Measurements from ENCODE around the gene OCA2. TPM values are rescaled to one million over a fixed set of nuclear protein-coding genes. Genes with fewer than 3 reads are reported as not detected.

Gene OCA2
- polyA plus RNA-seq, 3 donors: not detected

- Mint-ChIP-seq H3K4me1 (no peaks in the 10 kb centered on the region), H3K27ac (no peak overlapping the region), H3K36me3 (no peaks in the 10 kb centered on the region), H3K4me3 (no peak overlapping the region), H3K27me3 (ENCODE audit: low read depth in 3 of 3) (peaks cover 11 to 12% (median 12%) of the 10 kb centered on the region in 3 donors), H3K9me3 (peaks cover 4 to 15% (median 8%) of the 10 kb centered on the region in 7 donors)
- Histone ChIP-seq H3K27me3 (ENCODE audit: control insufficient read depth in 2 of 2, insufficient read depth in 2 of 2, low read length in 2 of 2) (peaks cover 0 to 2% of the 10 kb centered on the region in 2 donors), H3K9ac (ENCODE audit: insufficient read depth, low read length, poor library complexity, severe bottlenecking) (no peak overlapping the region), H2AFZ (ENCODE audit: insufficient read depth, low read depth, low read length, poor library complexity, severe bottlenecking) (no peak overlapping the region), H3K4me3 (replicated peaks in 1 of 3; ENCODE audit: low read depth in 2 of 3, low read length in 3 of 3) (no peak overlapping the region), H3K79me2 (ENCODE audit: insufficient read depth, low read length) (no peaks in the 10 kb centered on the region), H3K4me1 (ENCODE audit: control insufficient read depth in 1 of 2, insufficient read depth in 2 of 2, low read length in 2 of 2) (no peaks in the 10 kb centered on the region), H4K20me1 (ENCODE audit: insufficient read depth, low read length) (no peaks in the 10 kb centered on the region), H3K36me3 (replicated peaks in 1 of 2; ENCODE audit: control insufficient read depth in 1 of 2, insufficient read depth in 2 of 2, low read length in 2 of 2) (no peaks in the 10 kb centered on the region), H3K27ac (ENCODE audit: low read depth in 1 of 2, low read length in 2 of 2) (no peak overlapping the region), H3K9me3 (replicated peaks in 1 of 2; ENCODE audit: control insufficient read depth in 1 of 2, insufficient read depth in 1 of 2, low read length in 2 of 2) (no peaks in the 10 kb centered on the region), H3K4me2 (replicated peaks; ENCODE audit: extremely low read depth, low read length, poor library complexity, severe bottlenecking) (no peak overlapping the region)
- intact Hi-C loops (cut with micrococcal nuclease): no loop called here
- no peak for DNase-seq
- 71% methylated on average over 1 of the region's 3 CpGs for whole genome bisulfite sequencing (ENCODE audit: insufficient coverage)
- TF ChIP-seq CTCF (IDR thresholded peaks at IDR 0.05): no peak
These were observed 14.6 kb downstream of the OCA2 start for GRCh38 chr15:28084547-28084946.

GRCh38 chr15:28082891-28083684, 16.0 kb downstream of the OCA2 start:
- intact Hi-C loops (cut with micrococcal nuclease): no loop called here

More at GRCh38 chr15:28082891-28083684, 16.0 kb downstream of the OCA2 start:
- peaks cover 0 to 7% (median 3%) of the 10 kb centered on the region in 7 donors for H3K9me3 Mint-ChIP-seq
- peak overlapping the region in 1 of 7 donors; percentile 10 for H3K27ac Mint-ChIP-seq
- H2AFZ ChIP-seq (ENCODE audit: insufficient read depth, low read depth, low read length, poor library complexity, severe bottlenecking): no peak overlapping the region
- H3K36me3 Mint-ChIP-seq: no peaks in the 10 kb centered on the region
- no peak overlapping the region for H3K4me3 Mint-ChIP-seq
- H3K9ac ChIP-seq (ENCODE audit: insufficient read depth, low read length, poor library complexity, severe bottlenecking): no peak overlapping the region
- H3K4me2 ChIP-seq (replicated peaks; ENCODE audit: extremely low read depth, low read length, poor library complexity, severe bottlenecking): no peak overlapping the region
- no peaks in the 10 kb centered on the region for H3K36me3 ChIP-seq (replicated peaks in 1 of 2; ENCODE audit: control insufficient read depth in 1 of 2, insufficient read depth in 2 of 2, low read length in 2 of 2)
- H3K27me3 Mint-ChIP-seq (ENCODE audit: low read depth in 3 of 3): peaks cover 7 to 12% (median 9%) of the 10 kb centered on the region in 3 donors
- no peak for TF ChIP-seq CTCF (IDR thresholded peaks at IDR 0.05)
- H3K27me3 ChIP-seq (ENCODE audit: control insufficient read depth in 2 of 2, insufficient read depth in 2 of 2, low read length in 2 of 2): no peaks in the 10 kb centered on the region
- H3K4me1 ChIP-seq (ENCODE audit: control insufficient read depth in 1 of 2, insufficient read depth in 2 of 2, low read length in 2 of 2): no peaks in the 10 kb centered on the region
- no peak for DNase-seq
- no peaks in the 10 kb centered on the region for H3K79me2 ChIP-seq (ENCODE audit: insufficient read depth, low read length)
- no peaks in the 10 kb centered on the region for H4K20me1 ChIP-seq (ENCODE audit: insufficient read depth, low read length)
- no peaks in the 10 kb centered on the region for H3K4me1 Mint-ChIP-seq
- no peaks in the 10 kb centered on the region for H3K9me3 ChIP-seq (replicated peaks in 1 of 2; ENCODE audit: control insufficient read depth in 1 of 2, insufficient read depth in 1 of 2, low read length in 2 of 2)
- 89% methylated on average over 4 of the region's 11 CpGs for WGBS (ENCODE audit: insufficient coverage)
- H3K4me3 ChIP-seq (replicated peaks in 1 of 3; ENCODE audit: low read depth in 2 of 3, low read length in 3 of 3): no peak overlapping the region
- no peak overlapping the region for H3K27ac ChIP-seq (ENCODE audit: low read depth in 1 of 2, low read length in 2 of 2)
